VCaP (cell line): ENCODE results near the gene GLS.
A peak's percentile ranks its signal among the peaks of the same experiment; 100 is the strongest.
"Not testable (repeated sequence)": the region's sequence is repeated elsewhere in the genome, so short reads cannot be mapped to it uniquely, and the experiment has no call there.

Experiments used
- H3K27ac ChIP-seq: fragments of 450-650 bp; 2 replicates; pipeline ENCODE4 v1.5.1; 2017
- TF ChIP-seq, protein P1 (sequence below): fragments of 450-650 bp; conservative IDR thresholded peaks from 2 replicates; pipeline ENCODE4 v1.5.1; 2017; ENCODE audit warnings: mild to moderate bottlenecking, moderate library complexity

GLS gene

DNA sequence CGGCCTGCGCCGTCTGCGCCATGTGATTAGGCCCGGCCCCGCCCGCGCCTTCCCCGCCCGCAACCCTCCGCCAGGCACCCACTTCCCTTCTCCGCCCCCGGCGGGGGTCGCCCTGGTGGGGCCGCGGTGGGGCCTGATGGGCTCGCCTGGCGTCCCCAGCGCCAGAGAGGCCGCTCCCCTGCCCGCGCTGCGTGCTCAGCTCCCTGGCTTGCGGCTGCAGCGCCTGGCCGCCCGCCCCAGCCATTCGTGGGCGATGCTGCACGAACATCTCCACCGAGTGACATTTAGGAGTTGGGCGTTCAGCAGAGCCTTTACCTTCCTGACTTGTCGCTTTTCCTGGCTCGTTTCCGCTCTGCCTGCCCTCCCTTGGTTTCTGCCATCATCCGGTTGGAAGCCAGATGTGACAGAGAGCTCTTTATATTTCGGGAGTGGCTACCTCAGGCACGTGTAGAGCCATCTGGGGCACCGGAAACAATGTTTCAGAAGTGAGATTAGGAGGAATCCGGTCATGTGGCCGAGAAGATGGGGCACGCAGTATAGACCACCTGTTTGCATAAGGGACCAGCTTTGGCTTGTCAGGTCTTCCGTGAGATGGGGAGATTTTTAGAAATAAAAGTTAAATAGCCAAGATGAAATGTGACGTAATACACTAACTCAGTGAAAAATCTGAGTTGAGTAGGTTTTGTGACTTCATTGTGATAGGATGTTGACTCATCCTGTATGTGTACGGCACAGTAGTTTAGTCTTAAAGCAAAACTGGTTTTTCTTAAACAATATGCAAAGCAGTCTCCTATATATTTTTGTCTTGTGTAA is 1.2 kb downstream of the GLS start:
- TF ChIP-seq, protein P1, sequence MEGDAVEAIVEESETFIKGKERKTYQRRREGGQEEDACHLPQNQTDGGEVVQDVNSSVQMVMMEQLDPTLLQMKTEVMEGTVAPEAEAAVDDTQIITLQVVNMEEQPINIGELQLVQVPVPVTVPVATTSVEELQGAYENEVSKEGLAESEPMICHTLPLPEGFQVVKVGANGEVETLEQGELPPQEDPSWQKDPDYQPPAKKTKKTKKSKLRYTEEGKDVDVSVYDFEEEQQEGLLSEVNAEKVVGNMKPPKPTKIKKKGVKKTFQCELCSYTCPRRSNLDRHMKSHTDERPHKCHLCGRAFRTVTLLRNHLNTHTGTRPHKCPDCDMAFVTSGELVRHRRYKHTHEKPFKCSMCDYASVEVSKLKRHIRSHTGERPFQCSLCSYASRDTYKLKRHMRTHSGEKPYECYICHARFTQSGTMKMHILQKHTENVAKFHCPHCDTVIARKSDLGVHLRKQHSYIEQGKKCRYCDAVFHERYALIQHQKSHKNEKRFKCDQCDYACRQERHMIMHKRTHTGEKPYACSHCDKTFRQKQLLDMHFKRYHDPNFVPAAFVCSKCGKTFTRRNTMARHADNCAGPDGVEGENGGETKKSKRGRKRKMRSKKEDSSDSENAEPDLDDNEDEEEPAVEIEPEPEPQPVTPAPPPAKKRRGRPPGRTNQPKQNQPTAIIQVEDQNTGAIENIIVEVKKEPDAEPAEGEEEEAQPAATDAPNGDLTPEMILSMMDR: no peak
- H3K27ac ChIP-seq: peak overlapping the region; percentile 87

DNA sequence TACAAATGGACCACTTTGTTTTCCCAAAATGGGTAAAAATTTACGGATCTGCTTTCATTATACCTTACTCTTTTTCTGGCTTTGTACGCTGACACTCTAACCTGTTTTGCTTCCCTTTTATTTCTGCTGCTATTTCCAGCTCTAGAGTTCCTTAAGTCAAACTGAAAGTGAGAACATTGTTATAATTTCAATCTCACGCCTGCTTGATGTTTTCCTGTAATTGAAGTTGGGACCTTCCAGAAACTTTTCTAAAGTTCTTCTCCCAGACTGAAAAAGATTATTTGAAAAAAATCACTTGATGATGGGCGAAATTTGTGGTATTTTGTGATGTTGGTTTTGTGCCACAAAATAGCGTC is 1.8 kb downstream of the GLS start:
- H3K27ac ChIP-seq: peak overlapping the region; percentile 87
- TF ChIP-seq, protein P1: no peak

DNA sequence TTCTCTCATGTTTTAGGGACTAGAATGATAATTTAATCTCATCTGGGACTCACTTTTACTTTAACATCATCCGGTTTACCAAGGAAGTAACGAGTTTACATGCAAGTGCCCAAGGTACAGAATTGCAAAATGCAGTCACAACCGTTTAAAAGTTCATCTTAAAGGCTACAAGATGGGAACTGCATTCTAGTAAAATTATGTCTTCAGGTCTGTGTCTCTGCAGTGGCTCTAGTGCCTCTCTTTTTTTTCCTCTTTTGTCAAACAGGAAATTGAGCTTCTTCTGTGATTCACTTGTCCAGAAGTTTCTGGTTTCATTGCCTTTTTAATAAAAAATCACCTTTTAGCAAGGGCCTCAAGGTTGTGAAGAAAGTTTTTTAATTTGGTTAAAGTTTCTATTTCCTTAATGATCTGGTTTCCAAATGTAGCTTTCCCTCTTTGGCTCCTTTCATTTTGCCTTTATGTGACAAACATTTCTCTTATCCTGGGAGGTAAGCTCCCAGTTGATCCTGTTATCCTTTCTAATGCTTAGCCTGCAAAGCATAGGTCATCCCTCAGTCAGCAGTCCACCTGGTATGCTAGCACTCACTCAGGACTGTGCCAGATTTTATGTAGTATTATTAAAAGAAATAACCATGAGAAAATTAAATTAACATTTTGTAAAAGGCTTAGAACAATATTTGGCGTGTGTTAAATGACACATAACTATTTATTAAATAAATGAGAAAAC is 2.4 kb downstream of the GLS start:
- TF ChIP-seq, protein P1: no peak
- peak overlapping the region; percentile 87 for H3K27ac ChIP-seq

DNA sequence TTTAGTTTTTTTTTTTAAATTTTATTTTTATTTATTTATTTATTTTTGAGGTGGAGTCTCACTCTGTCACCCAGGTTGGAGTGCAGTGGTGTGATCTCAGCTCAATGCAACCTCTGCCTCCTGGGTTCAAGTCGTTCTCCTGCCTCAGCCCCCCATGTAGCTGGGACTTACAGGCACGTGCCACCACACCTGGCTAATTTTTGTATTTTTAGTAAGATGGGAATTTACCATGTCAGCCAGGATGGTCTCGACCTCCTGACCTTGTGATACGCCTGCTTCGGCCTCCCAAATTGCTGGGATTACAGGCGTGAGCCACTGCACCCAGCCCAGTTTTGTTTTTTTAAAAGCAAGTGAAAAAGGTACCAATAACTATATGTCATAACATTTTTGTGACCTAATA is 5.2 kb downstream of the GLS start:
- H3K27ac ChIP-seq: not testable (repeated sequence)

DNA sequence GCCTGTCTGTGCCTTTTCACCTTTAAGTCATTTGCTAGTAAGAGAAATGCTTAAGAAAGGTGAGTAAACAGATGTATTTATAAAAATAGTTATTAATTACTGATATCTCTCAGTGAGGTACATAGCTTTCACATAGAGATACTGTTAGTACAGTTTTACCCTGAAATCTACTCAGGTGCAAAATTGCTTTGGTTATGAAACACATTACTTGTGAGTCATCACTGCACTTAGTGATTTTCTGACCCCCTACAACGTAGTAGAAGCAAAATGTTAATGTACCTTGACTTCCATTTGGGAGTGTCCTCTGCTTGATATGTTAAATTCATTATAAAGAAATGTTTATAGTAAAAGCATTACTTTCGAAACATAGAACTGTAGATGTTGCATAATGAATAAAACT is 6.5 kb downstream of the GLS start:
- no peak overlapping the region for H3K27ac ChIP-seq
- TF ChIP-seq, protein P1: no peak

DNA sequence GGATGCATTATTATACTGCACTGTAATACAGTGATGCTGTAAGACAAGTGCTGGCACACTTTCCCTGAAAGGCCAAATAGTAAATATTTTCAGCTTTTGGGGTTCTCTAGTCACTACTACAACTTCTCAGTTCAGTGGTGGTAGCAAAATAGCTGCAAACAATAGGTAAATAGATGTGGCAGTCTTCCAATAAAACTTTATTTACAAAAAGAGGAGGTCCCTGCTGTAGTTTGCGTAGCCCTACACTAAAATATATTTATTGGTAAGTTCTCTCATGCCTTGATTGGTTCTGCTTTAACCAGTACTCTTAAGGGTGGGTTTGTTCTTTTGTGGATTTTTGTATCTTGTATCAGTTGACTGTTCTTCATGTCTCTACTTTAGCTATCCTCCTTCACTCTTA is 7.8 kb downstream of the GLS start:
- H3K27ac ChIP-seq: no peak overlapping the region
- TF ChIP-seq, protein P1: no peak

DNA sequence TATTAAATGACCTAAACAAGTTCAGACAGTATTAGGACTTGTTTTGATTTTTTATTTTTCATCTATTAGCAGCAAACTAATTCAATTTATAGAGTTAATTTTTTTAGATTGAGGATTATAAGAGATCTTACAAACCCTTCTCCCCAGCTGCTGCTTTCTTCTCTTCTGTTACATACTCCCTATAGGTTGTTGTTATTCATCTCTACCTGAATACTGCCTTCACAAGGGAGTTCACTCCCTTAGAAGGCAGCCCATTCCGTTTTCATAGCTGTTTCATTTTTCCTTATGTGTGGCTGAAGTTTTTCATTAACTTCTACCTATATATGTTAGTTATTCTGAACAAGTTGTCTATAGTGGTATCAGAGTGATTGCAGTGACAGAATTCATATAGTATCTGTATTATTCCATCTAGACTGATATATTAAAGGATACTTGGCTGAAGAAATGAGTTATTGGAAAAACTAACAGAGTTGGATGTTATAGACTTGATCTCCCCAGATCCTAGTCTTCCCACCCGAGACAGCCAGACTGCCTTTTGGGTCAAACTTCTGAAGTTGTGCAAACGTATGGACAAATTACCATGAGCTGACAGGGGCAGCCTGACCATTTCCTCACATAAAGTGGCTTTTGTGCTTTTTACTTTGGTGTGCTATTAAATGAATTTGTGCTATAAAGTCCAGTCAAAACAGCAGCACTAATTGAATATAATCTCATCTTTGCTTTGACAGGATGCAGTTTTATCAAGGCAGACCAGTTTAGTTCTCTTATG is 8.7 kb downstream of the GLS start:
- no peak overlapping the region for H3K27ac ChIP-seq
- TF ChIP-seq, protein P1: no peak
